Stimulated activated CD8-positive, alpha-beta memory T cell treated with anti-CD3 and anti-CD28 coated beads, Interleukin-4, amount 100 ng/mL, for 48 hours (primary cell): ENCODE results near the gene CYP2F1.
"Not testable (repeated sequence)": the region's sequence is repeated elsewhere in the genome, so short reads cannot be mapped to it uniquely, and the experiment has no call there.

Experiments used
- DNase-seq: peaks from one replicate; pipeline ENCODE4 v3.0.0-alpha.2; 2020

Gene CYP2F1

DNA sequence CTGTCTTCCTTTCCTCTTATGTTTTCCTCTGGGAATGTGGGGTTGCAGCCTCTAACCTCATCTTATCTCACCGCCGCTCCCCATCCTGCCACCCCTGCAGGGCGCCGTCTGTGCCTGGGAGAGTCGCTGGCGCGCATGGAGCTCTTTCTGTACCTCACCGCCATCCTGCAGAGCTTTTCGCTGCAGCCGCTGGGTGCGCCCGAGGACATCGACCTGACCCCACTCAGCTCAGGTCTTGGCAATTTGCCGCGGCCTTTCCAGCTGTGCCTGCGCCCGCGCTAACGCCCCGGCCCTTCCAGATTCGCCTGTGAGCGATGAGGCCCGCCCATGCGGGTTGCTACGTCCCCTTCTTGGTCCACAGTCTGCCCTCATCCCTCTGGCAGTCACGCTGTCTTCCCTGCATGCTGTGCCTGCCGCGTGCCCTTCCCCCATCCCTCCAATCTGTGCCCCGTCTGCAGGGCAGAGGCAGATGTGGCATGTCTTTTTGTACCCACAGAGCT is 13.6 kb downstream of the CYP2F1 start:
- peak; percentile 85 for DNase-seq

DNA sequence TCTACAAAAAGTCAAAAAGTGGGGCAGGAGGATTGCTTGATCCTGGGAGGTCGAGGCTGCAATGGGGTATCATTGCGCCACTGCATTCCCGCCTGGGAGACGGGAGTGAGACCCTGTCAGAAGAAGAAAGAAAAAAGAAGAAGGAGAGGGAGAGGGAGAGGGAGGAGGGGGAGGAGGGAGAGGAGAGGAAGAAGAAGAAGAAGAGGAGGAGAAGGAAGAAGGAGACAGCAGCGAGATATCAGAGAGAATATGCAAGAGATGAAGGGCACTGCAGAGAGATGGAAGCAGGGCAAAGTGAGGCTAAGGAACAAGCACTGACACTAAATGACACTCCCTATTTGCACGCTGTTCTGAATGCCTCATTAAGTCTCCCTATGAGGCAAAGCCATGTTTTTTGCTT is 14.5 kb downstream of the CYP2F1 start:
- no peak for DNase-seq

DNA sequence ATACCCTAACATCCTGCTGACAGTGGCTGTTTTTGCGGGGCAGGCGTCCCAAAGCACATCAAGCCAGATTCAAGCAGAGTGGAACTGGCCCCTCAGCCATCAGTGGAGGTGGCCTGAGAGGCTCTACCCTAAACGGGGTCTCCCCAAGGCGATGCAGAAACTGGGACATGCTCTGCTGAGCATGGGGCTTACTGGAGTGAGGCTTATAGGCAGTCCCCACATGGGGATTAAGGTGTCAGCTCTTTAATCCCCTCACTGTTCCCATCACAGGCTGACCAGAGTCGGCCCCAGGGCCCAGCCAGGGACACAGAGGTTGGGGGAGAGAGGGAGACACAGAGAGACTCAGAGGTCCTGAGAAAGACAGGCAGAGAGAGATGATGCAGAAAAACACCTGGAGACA is 17.0 kb downstream of the CYP2F1 start:
- no peak for DNase-seq

DNA sequence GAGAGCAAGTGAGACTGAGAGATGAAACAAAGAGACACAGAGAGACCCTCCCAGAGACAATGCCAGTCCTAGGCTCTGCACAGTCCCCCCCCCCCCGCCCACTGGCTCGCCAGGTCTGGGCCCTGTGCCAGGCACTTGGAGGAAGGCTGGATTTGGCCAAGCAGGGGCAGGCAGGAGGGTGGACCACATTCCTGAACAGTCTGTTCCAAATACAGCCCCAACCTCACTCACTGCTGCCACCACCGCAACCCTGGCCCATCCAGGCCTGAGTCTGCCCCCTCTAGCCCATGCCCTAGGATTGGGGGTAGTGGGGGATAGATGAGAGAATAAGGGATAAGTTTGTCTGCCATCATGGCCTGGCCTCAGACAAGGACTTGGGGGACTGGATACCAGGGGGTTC is 19.0 kb downstream of the CYP2F1 start:
- no peak for DNase-seq

- DNase-seq: no peak
These were observed 20.4 kb downstream of the CYP2F1 start for GRCh38 chr19:41134616-41135015.

- peak; percentile 67 for DNase-seq
These were observed 21.5 kb downstream of the CYP2F1 start for GRCh38 chr19:41135390-41136384.

GRCh38 chr19:41136636-41137455 is 22.6 kb downstream of the CYP2F1 start:
- DNase-seq: no peak

DNA sequence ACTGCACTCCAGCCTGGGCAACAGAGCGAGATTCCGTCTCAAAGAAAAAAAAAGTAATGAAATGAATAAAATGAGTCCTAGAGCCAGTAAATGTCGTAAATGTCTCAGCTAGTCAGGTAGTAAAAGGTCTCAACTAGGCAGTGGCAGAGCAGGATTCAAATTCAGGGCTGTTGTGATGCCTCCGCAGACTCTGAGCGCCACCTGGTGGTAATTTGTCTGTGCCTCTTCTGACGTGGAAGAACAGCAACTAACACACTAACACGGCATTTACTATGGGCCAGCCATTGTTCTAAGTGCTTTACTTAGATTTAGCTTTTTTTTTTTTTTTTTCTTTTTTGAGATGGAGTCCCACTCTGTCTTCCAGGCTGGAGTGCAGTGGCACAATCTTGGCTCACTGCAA is 30.2 kb downstream of the CYP2F1 start:
- peak; percentile 94 for DNase-seq

- DNase-seq: no peak
These were observed 35.6 kb downstream of the CYP2F1 start for GRCh38 chr19:41149831-41150230.

DNA sequence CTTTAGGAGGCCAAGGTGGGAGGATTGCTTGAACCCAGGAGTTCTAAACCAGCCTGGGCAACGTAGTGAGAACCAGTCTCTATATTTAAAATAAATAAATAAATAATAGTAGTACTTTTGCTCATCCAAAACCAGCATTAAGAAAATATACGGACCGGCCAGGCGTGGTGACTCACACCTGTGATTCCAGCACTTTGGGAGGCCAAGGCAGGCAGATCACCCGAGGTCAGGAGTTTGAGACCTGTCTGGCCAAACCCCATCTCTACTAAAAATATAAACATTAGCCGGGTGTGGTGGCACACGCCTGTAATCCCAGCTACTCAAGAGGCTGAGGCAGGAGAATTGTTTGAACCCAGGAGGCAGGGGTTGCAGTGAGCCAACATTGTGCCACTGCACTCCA is 36.8 kb downstream of the CYP2F1 start:
- not testable (repeated sequence) for DNase-seq

GRCh38 chr19:41154060-41154459 is 39.8 kb downstream of the CYP2F1 start:
- DNase-seq: no peak

DNA sequence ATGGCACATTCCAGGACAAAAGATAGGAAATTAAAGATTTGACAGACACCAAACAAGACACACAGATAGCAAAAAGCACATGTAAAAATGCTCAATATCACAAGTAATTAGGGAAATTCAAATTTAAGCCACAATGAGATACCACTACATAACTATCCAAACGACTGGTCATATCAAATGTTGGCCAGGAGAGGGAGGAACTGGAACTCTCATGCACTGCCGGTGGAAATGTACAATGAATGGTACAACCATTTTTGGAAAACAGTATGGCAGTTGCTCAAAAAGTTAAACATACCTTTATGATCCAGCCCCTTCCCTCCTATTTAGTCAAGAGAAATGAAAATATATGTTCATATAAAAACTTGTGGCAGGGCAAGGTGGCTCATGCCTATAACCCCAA is 42.0 kb downstream of the CYP2F1 start:
- no peak for DNase-seq

DNA sequence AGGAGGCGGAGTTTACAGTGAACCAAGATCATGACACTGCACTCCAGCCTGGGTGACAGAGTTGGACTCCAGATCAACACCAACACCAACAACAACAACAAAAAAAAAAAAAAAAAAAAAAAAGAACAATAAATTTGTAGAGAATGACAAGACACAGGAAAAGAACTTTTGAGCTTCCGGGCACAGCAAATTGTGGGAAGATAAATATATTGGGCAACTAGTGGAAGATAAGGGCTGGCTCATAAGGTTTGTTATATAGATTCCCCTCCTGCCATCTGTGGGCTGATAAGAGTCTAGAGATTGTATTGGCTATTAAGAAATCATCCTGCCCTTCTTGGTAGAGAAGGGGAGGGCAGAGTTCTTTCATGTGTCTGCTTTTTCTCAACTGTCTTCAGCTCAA is 45.6 kb downstream of the CYP2F1 start:
- no peak for DNase-seq

GRCh38 chr19:41161903-41162302 is 47.7 kb downstream of the CYP2F1 start:
- DNase-seq: peak; percentile 33

GRCh38 chr19:41166944-41167804 is 52.9 kb downstream of the CYP2F1 start:
- DNase-seq: no peak

GRCh38 chr19:41172297-41173164 is 58.3 kb downstream of the CYP2F1 start:
- DNase-seq: no peak

- DNase-seq: no peak
These were observed 60.2 kb downstream of the CYP2F1 start for GRCh38 chr19:41174297-41174928.

GRCh38 chr19:41175801-41176777 is 61.9 kb downstream of the CYP2F1 start:
- peak; percentile 42 for DNase-seq
